Measurements from ENCODE around the gene AATF. TPM values are rescaled to one million over a fixed set of nuclear protein-coding genes. Genes with fewer than 3 reads are reported as not detected.

AATF gene
- total and polyA plus RNA-seq, 2 experiments from 2014 or later: 35.6 to 48.1 TPM

DNA sequence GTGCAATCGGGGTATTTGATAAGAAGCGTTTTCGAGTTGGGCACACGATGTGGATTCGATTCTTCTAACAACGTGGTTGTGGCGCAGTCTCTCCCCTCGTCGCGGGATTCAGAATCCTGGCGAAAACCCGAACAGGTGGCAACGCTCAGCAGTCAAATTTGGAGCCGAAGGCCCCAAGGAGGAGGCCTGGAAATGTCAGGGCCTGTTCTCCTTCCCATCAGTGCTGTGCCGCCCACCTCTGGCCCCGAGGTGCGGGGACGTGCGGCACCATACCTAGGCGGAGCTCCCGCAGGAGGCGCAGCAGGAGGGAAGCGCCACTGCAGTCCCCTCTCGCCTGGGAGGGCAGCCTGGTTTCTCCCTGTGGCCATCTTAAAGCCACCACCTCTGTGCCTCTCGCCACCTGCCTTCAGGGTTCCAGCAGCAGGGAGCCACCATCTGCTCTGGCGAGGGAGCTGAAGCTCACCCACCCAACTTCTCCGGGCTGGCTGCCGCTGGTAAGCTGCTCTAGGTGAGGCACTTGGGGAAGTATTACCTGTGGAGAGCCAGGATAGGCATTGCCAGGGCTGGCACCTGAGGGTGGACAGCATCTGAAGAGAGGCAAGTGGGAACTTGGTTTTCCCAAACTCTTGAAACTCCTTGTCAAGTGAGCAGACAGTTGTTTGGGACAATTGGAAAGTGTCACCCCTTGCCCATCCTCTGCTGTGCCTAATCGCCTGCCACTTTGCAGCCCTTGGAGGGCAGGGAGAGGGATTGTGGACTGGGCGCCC lies 2.6 kb upstream of the AATF start:
- no peaks in the 10 kb centered on the region for H3K9me2 ChIP-seq (ENCODE audit: insufficient read depth)
- peaks cover 18% of the 10 kb centered on the region for H3K79me2 ChIP-seq (ENCODE audit: insufficient read depth)
- H3K4me1 ChIP-seq (ENCODE audit: insufficient read depth): peaks cover 11% of the 10 kb centered on the region; the same call in 1 of the 2 replicates
- TF ChIP-seq EZH2phosphoT487 (IDR thresholded peaks at IDR 0.05; ENCODE audit: insufficient read depth, low read depth) (no peak), EZH2 (IDR thresholded peaks at IDR 0.05; ENCODE audit: insufficient read depth, poor library complexity, severe bottlenecking) (no peak)
- no peaks in the 10 kb centered on the region for H3K9me3 ChIP-seq (ENCODE audit: low read depth)
- DNase-seq: no peak
- in situ Hi-C loops (cut with MboI): no loop called here
- no peak overlapping the region for H3K9ac ChIP-seq
- no peaks in the 10 kb centered on the region; the same call in 1 of the 2 replicates for H3F3A ChIP-seq (ENCODE audit: insufficient read depth)
- H4K20me1 ChIP-seq (ENCODE audit: insufficient read depth): no peaks in the 10 kb centered on the region
- H2AFZ ChIP-seq: no peak overlapping the region
- WGBS, 2 experiments (ENCODE audit: low coverage in 1 of 2, low lambda C conversion rate in 2 of 2, missing lambda C conversion rate in 2 of 2): 22 to 24% methylated on average over 24 to 30 of the region's 30 CpGs
- no peak overlapping the region for H3K4me3 ChIP-seq
- no peak overlapping the region for H3K4me2 ChIP-seq (ENCODE audit: unreplicated experiment)
- H3K36me3 ChIP-seq (ENCODE audit: low read depth): no peaks in the 10 kb centered on the region
- H3K27me3 ChIP-seq (replicated peaks; ENCODE audit: insufficient read depth): peaks cover 66% of the 10 kb centered on the region
- no peak overlapping the region for H3K27ac ChIP-seq

- H3K27me3 ChIP-seq (replicated peaks; ENCODE audit: insufficient read depth): peaks cover 60% of the 10 kb centered on the region
- in situ Hi-C loops (cut with MboI): no loop called here
- H3K36me3 ChIP-seq (ENCODE audit: low read depth): peaks cover 4% of the 10 kb centered on the region; the same call in 1 of the 2 replicates
- no peaks in the 10 kb centered on the region; the same call in 1 of the 2 replicates for H3F3A ChIP-seq (ENCODE audit: insufficient read depth)
- H3K9ac ChIP-seq: no peak overlapping the region
- DNase-seq: no peak
- TF ChIP-seq EZH2phosphoT487 (IDR thresholded peaks at IDR 0.05; ENCODE audit: insufficient read depth, low read depth): no peak
- TF ChIP-seq EZH2 (IDR thresholded peaks at IDR 0.05; ENCODE audit: insufficient read depth, poor library complexity, severe bottlenecking): no peak
- WGBS, 2 experiments (ENCODE audit: low coverage in 1 of 2, low lambda C conversion rate in 2 of 2, missing lambda C conversion rate in 2 of 2): 46 to 49% methylated on average over 2 of the region's 2 CpGs
- no peaks in the 10 kb centered on the region for H4K20me1 ChIP-seq (ENCODE audit: insufficient read depth)
- no peak overlapping the region for H3K4me3 ChIP-seq
- no peaks in the 10 kb centered on the region for H3K9me2 ChIP-seq (ENCODE audit: insufficient read depth)
- no peaks in the 10 kb centered on the region for H3K9me3 ChIP-seq (ENCODE audit: low read depth)
- no peak overlapping the region for H3K27ac ChIP-seq
- peaks cover 23% of the 10 kb centered on the region for H3K79me2 ChIP-seq (ENCODE audit: insufficient read depth)
- H3K4me2 ChIP-seq (ENCODE audit: unreplicated experiment): no peak overlapping the region
- H2AFZ ChIP-seq: no peak overlapping the region
- peaks cover 11% of the 10 kb centered on the region; the same call in 1 of the 2 replicates for H3K4me1 ChIP-seq (ENCODE audit: insufficient read depth)
Measured at GRCh38 chr17:36946726-36947091, 2.0 kb upstream of the AATF start.

- H3K36me3 ChIP-seq (ENCODE audit: low read depth): peaks cover 6% of the 10 kb centered on the region; the same call in 1 of the 2 replicates
- H3K4me1 ChIP-seq (ENCODE audit: insufficient read depth): peaks cover 11% of the 10 kb centered on the region; the same call in 1 of the 2 replicates
- H3K9me3 ChIP-seq (ENCODE audit: low read depth): no peaks in the 10 kb centered on the region
- H2AFZ ChIP-seq: peak overlapping the region; percentile 88
- H3K4me2 ChIP-seq (ENCODE audit: unreplicated experiment): peak overlapping the region; percentile 95
- no peak for DNase-seq
- peaks cover 48% of the 10 kb centered on the region for H3K27me3 ChIP-seq (replicated peaks; ENCODE audit: insufficient read depth)
- in situ Hi-C loops (cut with MboI): no loop called here
- 4 to 6% methylated on average over 26 of the region's 26 CpGs for WGBS, 2 experiments (ENCODE audit: low coverage in 1 of 2, low lambda C conversion rate in 2 of 2, missing lambda C conversion rate in 2 of 2)
- no peaks in the 10 kb centered on the region for H4K20me1 ChIP-seq (ENCODE audit: insufficient read depth)
- no peaks in the 10 kb centered on the region; the same call in 1 of the 2 replicates for H3F3A ChIP-seq (ENCODE audit: insufficient read depth)
- peaks cover 32% of the 10 kb centered on the region for H3K79me2 ChIP-seq (ENCODE audit: insufficient read depth)
- TF ChIP-seq EZH2phosphoT487 (IDR thresholded peaks at IDR 0.05; ENCODE audit: insufficient read depth, low read depth) (no peak), EZH2 (IDR thresholded peaks at IDR 0.05; ENCODE audit: insufficient read depth, poor library complexity, severe bottlenecking) (no peak)
- H3K9me2 ChIP-seq (ENCODE audit: insufficient read depth): no peaks in the 10 kb centered on the region
- peak overlapping the region; percentile 95 for H3K9ac ChIP-seq
- peak overlapping the region; percentile 82 for H3K4me3 ChIP-seq
- H3K27ac ChIP-seq: peak overlapping the region; percentile 91
Measured at GRCh38 chr17:36947922-36948716, 635 bp upstream of the AATF start.

- peaks cover 32% of the 10 kb centered on the region for H3K79me2 ChIP-seq (ENCODE audit: insufficient read depth)
- peak overlapping the region; percentile 95 for H3K4me2 ChIP-seq (ENCODE audit: unreplicated experiment)
- peak overlapping the region; percentile 82 for H3K4me3 ChIP-seq
- peak overlapping the region; percentile 91 for H3K27ac ChIP-seq
- H3K9me2 ChIP-seq (ENCODE audit: insufficient read depth): no peaks in the 10 kb centered on the region
- DNase-seq: no peak
- H3F3A ChIP-seq (ENCODE audit: insufficient read depth): no peaks in the 10 kb centered on the region; the same call in 1 of the 2 replicates
- H3K9ac ChIP-seq: peak overlapping the region; percentile 95
- H3K9me3 ChIP-seq (ENCODE audit: low read depth): no peaks in the 10 kb centered on the region
- peaks cover 17% of the 10 kb centered on the region; the same call in 1 of the 2 replicates for H3K36me3 ChIP-seq (ENCODE audit: low read depth)
- TF ChIP-seq EZH2phosphoT487 (IDR thresholded peaks at IDR 0.05; ENCODE audit: insufficient read depth, low read depth): no peak
- no peak for TF ChIP-seq EZH2 (IDR thresholded peaks at IDR 0.05; ENCODE audit: insufficient read depth, poor library complexity, severe bottlenecking)
- peaks cover 11% of the 10 kb centered on the region; the same call in 1 of the 2 replicates for H3K4me1 ChIP-seq (ENCODE audit: insufficient read depth)
- H4K20me1 ChIP-seq (ENCODE audit: insufficient read depth): no peaks in the 10 kb centered on the region
- in situ Hi-C loops (cut with MboI): no loop called here
- H2AFZ ChIP-seq: peak overlapping the region; percentile 88
- peaks cover 34% of the 10 kb centered on the region for H3K27me3 ChIP-seq (replicated peaks; ENCODE audit: insufficient read depth)
- 3 to 4% methylated on average over 9 of the region's 9 CpGs for WGBS, 2 experiments (ENCODE audit: low coverage in 1 of 2, low lambda C conversion rate in 2 of 2, missing lambda C conversion rate in 2 of 2)
Measured at GRCh38 chr17:36949461-36949927, 740 bp downstream of the AATF start.
